ENCODE measurements around the gene AK3. TPM values are rescaled to one million over a fixed set of nuclear protein-coding genes. Genes with fewer than 3 reads are reported as not detected.

Gene AK3
- total RNA-seq, 4 donors from 2014 or later: 57.9 to 129 (median 78.4) TPM

GRCh38 chr9:4734150-4734549 lies 6.9 kb downstream of the AK3 start:
- DNase-seq: no peak
- Histone ChIP-seq H3K36me3 (no peaks in the 10 kb centered on the region), H3K9me3 (no peaks in the 10 kb centered on the region), H3K27me3 (no peaks in the 10 kb centered on the region), H3K27ac (no peak overlapping the region), H3K4me1 (peaks cover 0 to 4% of the 10 kb centered on the region in 2 donors), H3K4me3 (no peak overlapping the region)
- no peak for TF ChIP-seq CTCF (IDR thresholded peaks at IDR 0.05)
- TF ChIP-seq POLR2A (IDR thresholded peaks at IDR 0.05): no peak
- intact Hi-C loops (cut with DNase I; ENCODE audit: low total_unique reads): no loop called here

- Histone ChIP-seq H3K4me3 (no peak overlapping the region), H3K27me3 (no peaks in the 10 kb centered on the region), H3K27ac (no peak overlapping the region), H3K9me3 (no peaks in the 10 kb centered on the region), H3K4me1 (no peaks in the 10 kb centered on the region), H3K36me3 (no peaks in the 10 kb centered on the region)
- intact Hi-C loops (cut with DNase I; ENCODE audit: low total_unique reads): no loop called here
- no peak for TF ChIP-seq CTCF (IDR thresholded peaks at IDR 0.05)
- no peak for TF ChIP-seq POLR2A (IDR thresholded peaks at IDR 0.05)
- no peak for DNase-seq
Measured at GRCh38 chr9:4732890-4733289, 8.1 kb downstream of the AK3 start.

GRCh38 chr9:4727593-4727992 lies 13.4 kb downstream of the AK3 start:
- TF ChIP-seq CTCF (IDR thresholded peaks at IDR 0.05): no peak
- TF ChIP-seq POLR2A (IDR thresholded peaks at IDR 0.05): no peak

GRCh38 chr9:4725706-4726442 lies 15.1 kb downstream of the AK3 start:
- intact Hi-C loops (cut with DNase I; ENCODE audit: low total_unique reads): no loop called here
- Histone ChIP-seq H3K9me3 (no peaks in the 10 kb centered on the region), H3K36me3 (no peaks in the 10 kb centered on the region), H3K27me3 (no peaks in the 10 kb centered on the region), H3K4me3 (no peak overlapping the region), H3K27ac (no peak overlapping the region), H3K4me1 (no peaks in the 10 kb centered on the region)
- DNase-seq: no peak
- no peak for TF ChIP-seq POLR2A (IDR thresholded peaks at IDR 0.05)
- TF ChIP-seq CTCF (IDR thresholded peaks at IDR 0.05): no peak

More at GRCh38 chr9:4727593-4727992, 13.4 kb downstream of the AK3 start:
- Histone ChIP-seq H3K4me3 (no peak overlapping the region), H3K36me3 (no peaks in the 10 kb centered on the region), H3K27me3 (no peaks in the 10 kb centered on the region), H3K9me3 (no peaks in the 10 kb centered on the region), H3K4me1 (no peaks in the 10 kb centered on the region), H3K27ac (no peak overlapping the region)
- DNase-seq: no peak
- intact Hi-C loops (cut with DNase I; ENCODE audit: low total_unique reads): no loop called here

GRCh38 chr9:4721736-4722135 lies 19.3 kb downstream of the AK3 start:
- DNase-seq: no peak
- TF ChIP-seq POLR2A (IDR thresholded peaks at IDR 0.05) (no peak), CTCF (IDR thresholded peaks at IDR 0.05) (no peak)
- Histone ChIP-seq H3K27ac (no peak overlapping the region), H3K27me3 (no peaks in the 10 kb centered on the region), H3K4me3 (no peak overlapping the region), H3K36me3 (no peaks in the 10 kb centered on the region), H3K4me1 (no peaks in the 10 kb centered on the region), H3K9me3 (no peaks in the 10 kb centered on the region)
- intact Hi-C loops (cut with DNase I; ENCODE audit: low total_unique reads): no loop called here
